ENCODE data around the gene ARID5B.

ARID5B gene

GRCh38 chr10:62054830-62055229 lies 153.3 kb downstream of the ARID5B start:
- H3K27ac ChIP-seq (ENCODE audit: insufficient read depth in 1 of 2, low read depth in 1 of 2, low read length in 2 of 2, poor library complexity in 1 of 2, severe bottlenecking in 2 of 2), result peak overlapping the region in 1 of 2 experiments; percentile 30
- no peaks in the 10 kb centered on the region for H3K9me3 ChIP-seq (ENCODE audit: control extremely low read depth in 1 of 5, control insufficient read depth in 4 of 5, insufficient read depth in 2 of 5, low read depth in 1 of 5, low read length in 4 of 5)
- no peak overlapping the region for H3K4me3 ChIP-seq (ENCODE audit: control insufficient read depth in 1 of 7, extremely low read depth in 1 of 7, insufficient read depth in 4 of 7, low read depth in 2 of 7, low read length in 6 of 7)
- ChIA-PET POLR2A (no interaction called here), CTCF (interaction anchor here (0.8 to 1.5 kb wide), 5 partner anchors 11 to 158 kb away, joined by 3 to 7 read pairs (median 5); no protein-coding TSS in a partner anchor)
- H3K27me3 ChIP-seq (replicated peaks in 2 of 5; ENCODE audit: control insufficient read depth in 4 of 5, insufficient read depth in 5 of 5, low read length in 4 of 5), result no peaks in the 10 kb centered on the region
- no CpG with 5 or more reads among the region's 1 CpG for WGBS (ENCODE audit: insufficient coverage)
- peaks cover 0 to 31% (median 13%) of the 10 kb centered on the region in 4 experiments for H3K36me3 ChIP-seq (ENCODE audit: control insufficient read depth in 4 of 4, insufficient read depth in 4 of 4, low read length in 3 of 4)
- H3K4me1 ChIP-seq (ENCODE audit: control extremely low read depth in 1 of 4, control insufficient read depth in 4 of 4, insufficient read depth in 4 of 4, low read length in 3 of 4), result peaks cover 3 to 35% (median 16%) of the 10 kb centered on the region in 4 experiments
- peak in 2 of 3 donors; percentile 43 to 49 for DNase-seq

- Histone ChIP-seq H3K36me3 (ENCODE audit: control insufficient read depth in 4 of 4, insufficient read depth in 4 of 4, low read length in 3 of 4) (peaks cover 2 to 30% (median 13%) of the 10 kb centered on the region in 4 experiments), H3K27me3 (replicated peaks in 2 of 5; ENCODE audit: control insufficient read depth in 4 of 5, insufficient read depth in 5 of 5, low read length in 4 of 5) (no peaks in the 10 kb centered on the region), H3K4me3 (ENCODE audit: control insufficient read depth in 1 of 7, extremely low read depth in 1 of 7, insufficient read depth in 4 of 7, low read depth in 2 of 7, low read length in 6 of 7) (no peak overlapping the region), H3K9me3 (ENCODE audit: control extremely low read depth in 1 of 5, control insufficient read depth in 4 of 5, insufficient read depth in 2 of 5, low read depth in 1 of 5, low read length in 4 of 5) (no peaks in the 10 kb centered on the region), H3K27ac (ENCODE audit: insufficient read depth in 1 of 2, low read depth in 1 of 2, low read length in 2 of 2, poor library complexity in 1 of 2, severe bottlenecking in 2 of 2) (no peak overlapping the region), H3K4me1 (ENCODE audit: control extremely low read depth in 1 of 4, control insufficient read depth in 4 of 4, insufficient read depth in 4 of 4, low read length in 3 of 4) (peaks cover 5 to 32% (median 20%) of the 10 kb centered on the region in 4 experiments)
- CTCF ChIA-PET, result interaction anchor here (1.5 kb wide), 1 partner anchor 189 kb away, joined by 4 read pairs; no protein-coding TSS in a partner anchor
- POLR2A ChIA-PET, result no interaction called here
- no peak for DNase-seq
- WGBS (ENCODE audit: insufficient coverage), result no CpG with 5 or more reads among the region's 2 CpGs
These were observed 154.7 kb downstream of the ARID5B start for GRCh38 chr10:62056219-62056618.

DNA sequence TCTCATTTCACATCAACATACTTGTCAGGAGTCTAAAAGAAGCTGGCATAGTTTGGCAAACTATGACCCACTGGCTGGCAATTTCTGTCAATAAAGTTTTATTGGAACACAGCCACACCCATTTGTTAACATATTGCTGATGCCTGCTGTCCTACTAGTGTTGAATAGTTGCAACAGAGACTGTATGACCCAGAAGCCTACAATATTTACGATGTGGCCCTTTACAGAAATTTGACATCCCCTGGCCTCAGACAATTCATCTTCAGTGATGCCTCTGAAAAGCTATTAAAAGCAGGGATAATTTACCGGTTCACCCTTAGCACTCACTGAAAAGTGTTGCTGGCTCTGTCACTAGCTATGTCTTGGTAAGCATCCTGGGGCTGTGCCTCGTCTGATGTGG lies 155.2 kb downstream of the ARID5B start:
- WGBS (ENCODE audit: insufficient coverage), result 100% methylated on average over 3 of the region's 3 CpGs
- no peak overlapping the region for H3K4me3 ChIP-seq (ENCODE audit: control insufficient read depth in 1 of 7, extremely low read depth in 1 of 7, insufficient read depth in 4 of 7, low read depth in 2 of 7, low read length in 6 of 7)
- no peaks in the 10 kb centered on the region for H3K9me3 ChIP-seq (ENCODE audit: control extremely low read depth in 1 of 5, control insufficient read depth in 4 of 5, insufficient read depth in 2 of 5, low read depth in 1 of 5, low read length in 4 of 5)
- ChIA-PET CTCF (interaction anchor here (0.6 to 1.5 kb wide), 2 partner anchors 15 to 189 kb away, joined by 3 to 4 read pairs; no protein-coding TSS in a partner anchor), POLR2A (interaction anchor here (0.6 kb wide), 1 partner anchor 1136 kb away, joined by 3 read pairs; no protein-coding TSS in a partner anchor)
- H3K4me1 ChIP-seq (ENCODE audit: control extremely low read depth in 1 of 4, control insufficient read depth in 4 of 4, insufficient read depth in 4 of 4, low read length in 3 of 4), result peaks cover 5 to 32% (median 20%) of the 10 kb centered on the region in 4 experiments
- no peak for DNase-seq
- no peak overlapping the region for H3K27ac ChIP-seq (ENCODE audit: insufficient read depth in 1 of 2, low read depth in 1 of 2, low read length in 2 of 2, poor library complexity in 1 of 2, severe bottlenecking in 2 of 2)
- H3K27me3 ChIP-seq (replicated peaks in 2 of 5; ENCODE audit: control insufficient read depth in 4 of 5, insufficient read depth in 5 of 5, low read length in 4 of 5), result no peaks in the 10 kb centered on the region
- peaks cover 2 to 32% (median 15%) of the 10 kb centered on the region in 4 experiments for H3K36me3 ChIP-seq (ENCODE audit: control insufficient read depth in 4 of 4, insufficient read depth in 4 of 4, low read length in 3 of 4)

- POLR2A ChIA-PET, result interaction anchor here (0.6 kb wide), 1 partner anchor 1137 kb away, joined by 3 read pairs; no protein-coding TSS in a partner anchor
These were observed 155.9 kb downstream of the ARID5B start for GRCh38 chr10:62057359-62057758.

DNA sequence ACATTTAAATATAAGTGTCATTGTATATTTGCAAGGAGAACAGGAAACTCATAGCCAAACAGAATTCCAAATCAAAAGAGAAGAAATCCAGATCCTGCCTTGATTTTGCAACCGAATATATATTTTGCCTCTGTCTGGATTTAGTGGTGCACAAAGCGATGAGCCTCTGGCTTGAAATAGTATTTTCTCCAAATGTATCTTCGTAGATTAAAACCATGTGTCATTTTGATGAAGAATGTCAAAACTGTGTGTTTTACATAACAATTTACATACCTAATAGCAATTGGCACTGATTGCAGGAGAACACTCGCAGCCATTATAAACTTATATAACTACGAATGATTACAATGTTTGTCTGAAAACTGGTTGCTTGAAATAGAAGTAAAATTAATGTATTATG lies 156.4 kb downstream of the ARID5B start:
- no CpG with 5 or more reads among the region's 5 CpGs for WGBS (ENCODE audit: insufficient coverage)
- Histone ChIP-seq H3K9me3 (ENCODE audit: control extremely low read depth in 1 of 5, control insufficient read depth in 4 of 5, insufficient read depth in 2 of 5, low read depth in 1 of 5, low read length in 4 of 5) (no peaks in the 10 kb centered on the region), H3K4me1 (ENCODE audit: control extremely low read depth in 1 of 4, control insufficient read depth in 4 of 4, insufficient read depth in 4 of 4, low read length in 3 of 4) (peaks cover 5 to 32% (median 20%) of the 10 kb centered on the region in 4 experiments), H3K27me3 (replicated peaks in 2 of 5; ENCODE audit: control insufficient read depth in 4 of 5, insufficient read depth in 5 of 5, low read length in 4 of 5) (no peaks in the 10 kb centered on the region), H3K4me3 (ENCODE audit: control insufficient read depth in 1 of 7, extremely low read depth in 1 of 7, insufficient read depth in 4 of 7, low read depth in 2 of 7, low read length in 6 of 7) (no peak overlapping the region), H3K27ac (ENCODE audit: insufficient read depth in 1 of 2, low read depth in 1 of 2, low read length in 2 of 2, poor library complexity in 1 of 2, severe bottlenecking in 2 of 2) (no peak overlapping the region), H3K36me3 (ENCODE audit: control insufficient read depth in 4 of 4, insufficient read depth in 4 of 4, low read length in 3 of 4) (peaks cover 0 to 20% (median 10%) of the 10 kb centered on the region in 4 experiments)
- no peak for DNase-seq
- ChIA-PET POLR2A (no interaction called here), CTCF (interaction anchor here (1.5 kb wide), 1 partner anchor 188 kb away, joined by 4 read pairs; no protein-coding TSS in a partner anchor)

More at GRCh38 chr10:62057359-62057758, 155.9 kb downstream of the ARID5B start:
- H3K4me3 ChIP-seq (ENCODE audit: control insufficient read depth in 1 of 7, extremely low read depth in 1 of 7, insufficient read depth in 4 of 7, low read depth in 2 of 7, low read length in 6 of 7), result no peak overlapping the region
- no peaks in the 10 kb centered on the region for H3K27me3 ChIP-seq (replicated peaks in 2 of 5; ENCODE audit: control insufficient read depth in 4 of 5, insufficient read depth in 5 of 5, low read length in 4 of 5)
- WGBS (ENCODE audit: insufficient coverage), result no CpG with 5 or more reads among the region's 3 CpGs
- H3K4me1 ChIP-seq (ENCODE audit: control extremely low read depth in 1 of 4, control insufficient read depth in 4 of 4, insufficient read depth in 4 of 4, low read length in 3 of 4), result peaks cover 5 to 32% (median 20%) of the 10 kb centered on the region in 4 experiments
- CTCF ChIA-PET, result interaction anchor here (0.6 to 1.5 kb wide), 2 partner anchors 16 to 188 kb away, joined by 3 to 4 read pairs; no protein-coding TSS in a partner anchor
- no peak overlapping the region for H3K27ac ChIP-seq (ENCODE audit: insufficient read depth in 1 of 2, low read depth in 1 of 2, low read length in 2 of 2, poor library complexity in 1 of 2, severe bottlenecking in 2 of 2)
- DNase-seq, result peak in 1 of 3 donors; percentile 32
- H3K36me3 ChIP-seq (ENCODE audit: control insufficient read depth in 4 of 4, insufficient read depth in 4 of 4, low read length in 3 of 4), result peaks cover 0 to 25% (median 12%) of the 10 kb centered on the region in 4 experiments
- no peaks in the 10 kb centered on the region for H3K9me3 ChIP-seq (ENCODE audit: control extremely low read depth in 1 of 5, control insufficient read depth in 4 of 5, insufficient read depth in 2 of 5, low read depth in 1 of 5, low read length in 4 of 5)

DNA sequence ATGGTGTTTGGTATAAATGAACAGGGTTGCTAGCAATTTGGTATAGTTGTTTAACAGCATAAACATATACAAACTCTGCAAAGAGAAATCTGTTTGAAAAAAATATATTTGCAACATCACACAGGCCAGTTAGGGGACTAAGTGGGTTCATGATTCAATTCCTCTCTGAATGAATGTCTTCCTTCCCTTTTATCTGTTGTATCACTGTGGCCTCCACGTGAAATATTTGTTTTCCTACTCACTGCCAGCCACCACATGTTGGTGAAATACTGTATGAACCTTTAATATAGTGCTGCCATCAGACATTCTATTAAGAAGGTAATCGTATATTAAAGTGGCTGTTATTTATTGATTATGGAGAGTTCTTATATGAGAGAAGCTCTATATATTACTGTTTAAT lies 157.0 kb downstream of the ARID5B start:
- Histone ChIP-seq H3K27ac (ENCODE audit: insufficient read depth in 1 of 2, low read depth in 1 of 2, low read length in 2 of 2, poor library complexity in 1 of 2, severe bottlenecking in 2 of 2) (no peak overlapping the region), H3K4me1 (ENCODE audit: control extremely low read depth in 1 of 4, control insufficient read depth in 4 of 4, insufficient read depth in 4 of 4, low read length in 3 of 4) (peaks cover 5 to 27% (median 17%) of the 10 kb centered on the region in 4 experiments)
- POLR2A ChIA-PET, result no interaction called here

GRCh38 chr10:62058896-62059216 lies 157.4 kb downstream of the ARID5B start:
- no peak for DNase-seq
- Histone ChIP-seq H3K36me3 (ENCODE audit: control insufficient read depth in 4 of 4, insufficient read depth in 4 of 4, low read length in 3 of 4) (peaks cover 0 to 19% (median 7%) of the 10 kb centered on the region in 4 experiments), H3K4me3 (ENCODE audit: control insufficient read depth in 1 of 7, extremely low read depth in 1 of 7, insufficient read depth in 4 of 7, low read depth in 2 of 7, low read length in 6 of 7) (no peak overlapping the region), H3K9me3 (ENCODE audit: control extremely low read depth in 1 of 5, control insufficient read depth in 4 of 5, insufficient read depth in 2 of 5, low read depth in 1 of 5, low read length in 4 of 5) (no peaks in the 10 kb centered on the region), H3K4me1 (ENCODE audit: control extremely low read depth in 1 of 4, control insufficient read depth in 4 of 4, insufficient read depth in 4 of 4, low read length in 3 of 4) (peaks cover 5 to 24% (median 15%) of the 10 kb centered on the region in 4 experiments), H3K27ac (ENCODE audit: insufficient read depth in 1 of 2, low read depth in 1 of 2, low read length in 2 of 2, poor library complexity in 1 of 2, severe bottlenecking in 2 of 2) (no peak overlapping the region), H3K27me3 (replicated peaks in 2 of 5; ENCODE audit: control insufficient read depth in 4 of 5, insufficient read depth in 5 of 5, low read length in 4 of 5) (no peaks in the 10 kb centered on the region)
- ChIA-PET CTCF (interaction anchor here (2.3 kb wide), 2 partner anchors 10 to 20 kb away, joined by 5 to 6 read pairs; no protein-coding TSS in a partner anchor), POLR2A (no interaction called here)
- no CpG with 5 or more reads among the region's 1 CpG for WGBS (ENCODE audit: insufficient coverage)

More for the DNA sequence above, 157.0 kb downstream of the ARID5B start:
- Histone ChIP-seq H3K9me3 (ENCODE audit: control extremely low read depth in 1 of 5, control insufficient read depth in 4 of 5, insufficient read depth in 2 of 5, low read depth in 1 of 5, low read length in 4 of 5) (no peaks in the 10 kb centered on the region), H3K27me3 (replicated peaks in 2 of 5; ENCODE audit: control insufficient read depth in 4 of 5, insufficient read depth in 5 of 5, low read length in 4 of 5) (no peaks in the 10 kb centered on the region), H3K4me3 (ENCODE audit: control insufficient read depth in 1 of 7, extremely low read depth in 1 of 7, insufficient read depth in 4 of 7, low read depth in 2 of 7, low read length in 6 of 7) (no peak overlapping the region), H3K36me3 (ENCODE audit: control insufficient read depth in 4 of 4, insufficient read depth in 4 of 4, low read length in 3 of 4) (peaks cover 0 to 17% (median 7%) of the 10 kb centered on the region in 4 experiments)
- CTCF ChIA-PET, result interaction anchor here (2.3 kb wide), 2 partner anchors 10 to 21 kb away, joined by 5 to 6 read pairs; no protein-coding TSS in a partner anchor
- no CpG with 5 or more reads among the region's 2 CpGs for WGBS (ENCODE audit: insufficient coverage)
- DNase-seq, result no peak
